HG03575 (cell line): ENCODE data around the gene BID.

Experiments used
- ATAC-seq: cut with Tn5 transposase; IDR thresholded peaks from one replicate; pipeline ENCODE4 v1.9.1; 2021; ENCODE audit not compliant: unreplicated experiment, insufficient number of reproducible peaks, low FRiP score; ENCODE audit errors: extremely low read depth

Gene BID

DNA sequence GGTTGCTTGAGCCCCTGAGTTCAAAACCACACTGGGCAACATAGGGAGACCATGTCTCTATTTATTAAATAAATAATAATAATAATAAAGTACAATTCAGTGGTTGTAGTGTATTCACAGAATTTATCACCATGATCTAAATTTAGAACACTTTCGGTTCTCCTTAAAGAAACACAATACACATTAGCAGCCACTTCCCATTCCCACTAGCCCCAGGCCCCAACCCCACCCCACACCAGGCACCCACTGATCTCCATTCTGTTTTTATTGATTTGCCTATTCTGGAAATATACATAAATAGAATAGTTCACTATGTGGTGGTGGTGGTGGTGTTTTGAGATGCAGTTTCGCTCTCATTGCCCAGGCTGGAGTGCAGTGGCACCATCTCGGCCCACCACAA lies 90.0 kb downstream of the BID start:
- ATAC-seq, result no peak
